GM19455 (cell line): Measurements from ENCODE around the gene GDF7.

Source experiments
- ATAC-seq: cut with Tn5 transposase; IDR thresholded peaks from one replicate; pipeline ENCODE4 v1.9.1; 2021; ENCODE audit not compliant: unreplicated experiment

Gene GDF7

DNA sequence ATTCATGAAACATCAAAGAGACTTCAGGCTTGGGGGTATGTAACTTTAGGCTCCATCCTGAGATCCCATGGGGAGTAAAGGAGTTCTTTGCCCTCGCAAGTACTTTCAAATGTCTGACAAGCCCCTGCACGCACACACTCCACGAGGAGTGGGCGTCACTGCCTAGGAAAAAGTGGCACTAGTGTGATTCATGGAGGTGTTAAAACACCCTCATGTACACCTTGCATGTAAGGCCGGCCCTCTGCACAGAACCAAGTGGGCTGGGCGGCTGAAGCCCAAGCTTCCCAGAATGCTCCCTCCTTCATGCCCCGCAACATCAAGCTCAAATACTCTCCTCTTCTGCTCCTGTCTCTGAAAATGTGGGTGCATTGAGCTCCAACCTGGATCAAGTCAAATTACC is 23.9 kb upstream of the GDF7 start:
- ATAC-seq, result no peak

DNA sequence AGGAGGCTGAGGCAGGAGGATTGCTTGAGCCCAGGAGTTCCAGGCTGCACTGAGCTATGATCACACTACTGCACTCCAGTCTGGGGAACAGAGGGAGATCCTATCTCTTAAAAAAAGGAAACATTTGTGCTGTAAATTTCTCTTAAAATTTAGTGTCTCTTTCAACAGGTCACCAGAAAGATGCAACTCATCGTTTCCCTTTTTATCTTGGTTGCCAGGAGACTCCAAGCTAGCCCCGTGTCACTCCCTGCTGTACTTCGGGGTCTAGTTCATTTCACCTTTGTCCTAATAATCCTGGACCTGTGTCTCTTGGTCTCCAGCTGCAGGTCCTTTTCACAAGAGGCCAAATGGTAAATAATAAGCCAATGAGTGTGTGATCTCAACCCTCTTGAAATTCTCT is 23.1 kb upstream of the GDF7 start:
- ATAC-seq, result no peak

DNA sequence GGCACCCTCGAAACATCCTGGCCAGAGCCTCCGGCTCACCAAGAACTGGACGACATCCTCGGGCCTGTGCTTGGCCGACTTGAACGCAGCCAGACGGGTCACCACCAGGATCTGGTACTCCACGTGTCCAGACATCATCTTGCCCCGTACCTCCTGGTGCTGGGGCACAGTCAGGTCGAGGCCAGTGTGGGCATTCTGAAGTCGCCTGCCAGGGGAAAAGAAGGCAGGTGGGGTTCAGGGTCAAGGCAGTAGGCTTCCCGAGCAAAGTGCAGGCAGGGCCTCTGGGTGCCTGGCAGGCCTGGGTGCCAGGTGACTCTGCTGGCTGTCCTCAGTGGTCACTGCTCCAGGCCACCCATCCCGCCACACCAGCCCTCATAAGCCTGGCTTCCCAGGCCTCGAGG is 21.6 kb upstream of the GDF7 start:
- ATAC-seq, result no peak

DNA sequence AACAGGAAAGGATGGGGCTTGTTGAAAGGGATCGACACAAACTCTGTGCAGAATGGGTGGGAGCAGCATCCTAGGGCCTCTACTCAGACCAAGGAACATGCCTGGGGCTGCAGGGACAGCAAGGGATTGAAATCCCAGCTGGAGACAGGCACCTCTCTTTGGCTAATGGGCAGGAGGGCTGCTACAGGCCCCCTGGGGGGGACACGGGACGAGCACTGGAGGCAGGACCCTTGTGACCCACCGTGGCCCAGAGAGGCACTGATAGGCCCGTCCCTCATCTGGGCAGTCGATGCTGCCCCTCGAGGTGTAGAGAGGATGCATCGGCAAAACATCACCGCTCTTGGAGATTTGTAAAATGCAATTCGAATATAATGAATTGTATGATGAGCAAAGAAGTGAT is 21.2 kb upstream of the GDF7 start:
- no peak for ATAC-seq

DNA sequence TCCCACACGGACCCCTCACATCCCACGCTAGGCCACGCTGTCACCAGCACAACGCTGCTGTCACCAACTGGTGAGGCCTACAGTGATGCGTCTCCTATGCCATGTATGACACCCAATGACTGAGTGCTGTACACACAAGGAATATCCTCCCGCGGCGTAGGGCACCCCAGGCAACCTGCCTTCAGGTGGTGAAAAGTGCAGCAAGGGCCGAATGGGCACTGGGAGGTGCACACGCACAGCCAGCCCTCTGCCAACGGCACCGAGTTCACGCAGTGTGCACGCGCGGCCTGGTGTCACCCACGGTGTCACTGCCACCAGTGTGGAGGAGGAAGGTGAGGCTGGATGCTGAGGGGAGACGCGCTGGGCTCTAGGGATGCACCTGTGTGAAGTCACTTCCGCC is 20.5 kb upstream of the GDF7 start:
- no peak for ATAC-seq

DNA sequence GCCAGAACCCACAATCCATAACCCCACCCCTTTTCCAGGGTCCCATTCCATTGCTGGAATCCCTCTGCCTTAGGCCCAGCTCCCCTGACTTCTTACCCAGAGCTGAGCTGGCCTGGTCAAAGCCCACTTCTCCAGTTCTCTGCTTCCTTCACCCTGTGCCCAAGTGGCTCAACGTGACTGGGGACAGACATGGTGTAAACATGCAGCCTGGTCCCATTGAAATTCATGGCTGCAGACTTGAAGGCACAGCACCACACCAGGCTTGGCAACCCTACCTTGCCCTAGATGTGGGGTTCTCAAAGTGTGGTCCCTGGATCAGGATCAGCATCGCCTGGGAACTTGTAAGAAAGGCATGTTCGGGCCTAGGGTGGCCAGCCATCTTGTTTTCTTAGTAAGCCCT is 19.7 kb upstream of the GDF7 start:
- no peak for ATAC-seq

DNA sequence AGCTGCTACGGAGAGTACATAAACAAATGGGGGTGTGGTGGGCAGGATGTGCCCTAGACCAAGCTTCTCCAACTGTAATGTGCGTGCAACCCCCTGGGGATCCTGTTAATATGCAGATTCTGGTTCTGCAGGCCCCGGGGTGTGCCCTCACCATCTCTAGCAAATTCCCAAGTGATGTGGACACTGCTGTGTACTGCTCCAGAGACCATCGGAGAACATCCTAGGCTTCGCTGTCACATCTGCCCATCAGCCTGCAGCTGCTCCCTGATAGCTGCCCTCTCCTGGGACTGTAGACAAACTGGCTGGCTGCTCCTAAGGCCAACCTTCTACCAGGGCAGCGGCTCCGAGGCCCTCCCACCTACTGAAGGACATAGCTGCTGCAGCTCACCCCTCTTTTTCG is 19.2 kb upstream of the GDF7 start:
- ATAC-seq, result no peak

DNA sequence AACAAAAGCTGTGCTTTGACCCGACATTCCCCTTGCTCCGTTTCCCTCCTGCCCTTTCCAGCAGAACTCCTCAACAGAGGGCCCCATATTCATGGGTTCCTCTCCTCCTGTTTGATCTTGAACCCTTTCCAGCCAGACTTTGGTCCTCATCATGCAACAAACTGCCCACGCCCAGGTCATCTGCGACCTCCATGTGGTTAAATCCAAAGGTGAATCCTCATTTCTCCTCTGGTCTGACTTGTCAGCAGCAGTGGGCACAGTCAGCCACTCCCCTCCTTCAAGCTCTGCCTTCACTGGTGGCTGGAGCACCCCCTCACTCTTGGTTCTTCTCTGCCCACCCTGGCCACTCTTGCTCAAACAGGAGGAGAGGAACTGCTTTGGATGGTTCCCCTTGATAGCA is 18.7 kb upstream of the GDF7 start:
- no peak for ATAC-seq

DNA sequence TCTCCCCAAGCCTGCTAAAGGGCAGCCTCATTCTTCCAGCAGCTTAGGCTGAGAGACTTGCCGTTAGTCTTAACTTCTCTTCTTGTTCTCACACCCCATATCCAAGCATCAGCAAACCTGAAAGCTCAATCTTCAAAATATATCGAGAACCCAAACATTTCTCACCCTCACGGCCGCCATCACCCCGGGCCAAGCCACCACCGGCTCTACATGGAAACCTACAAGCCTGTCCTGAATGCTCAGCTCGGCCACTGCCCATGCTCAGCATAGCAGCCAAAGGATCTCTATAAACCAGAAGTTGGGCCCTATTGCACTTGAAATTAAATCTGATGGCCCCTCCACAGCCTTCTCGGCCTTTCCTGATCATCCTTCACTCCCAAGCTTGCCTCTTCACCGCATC is 18.1 kb upstream of the GDF7 start:
- no peak for ATAC-seq

DNA sequence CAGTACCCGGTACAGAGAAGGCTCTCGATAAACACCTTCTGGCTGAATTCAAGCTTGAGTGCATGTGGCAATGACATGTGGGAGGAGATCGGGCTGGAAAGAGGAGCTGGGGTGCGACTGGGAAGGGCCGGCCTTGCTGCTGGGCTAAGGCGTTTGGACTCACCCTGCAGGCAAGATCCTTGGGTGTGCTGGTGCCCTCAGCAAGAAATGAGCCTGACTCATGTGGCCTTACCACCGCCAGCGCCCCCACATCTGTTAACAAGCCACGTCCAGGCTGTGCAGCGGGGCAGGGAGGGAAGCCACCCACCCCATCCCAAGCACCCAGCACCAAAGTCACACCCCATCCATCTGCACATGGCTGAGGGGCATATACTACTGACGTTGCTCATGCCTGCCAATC is 17.4 kb upstream of the GDF7 start:
- no peak for ATAC-seq

DNA sequence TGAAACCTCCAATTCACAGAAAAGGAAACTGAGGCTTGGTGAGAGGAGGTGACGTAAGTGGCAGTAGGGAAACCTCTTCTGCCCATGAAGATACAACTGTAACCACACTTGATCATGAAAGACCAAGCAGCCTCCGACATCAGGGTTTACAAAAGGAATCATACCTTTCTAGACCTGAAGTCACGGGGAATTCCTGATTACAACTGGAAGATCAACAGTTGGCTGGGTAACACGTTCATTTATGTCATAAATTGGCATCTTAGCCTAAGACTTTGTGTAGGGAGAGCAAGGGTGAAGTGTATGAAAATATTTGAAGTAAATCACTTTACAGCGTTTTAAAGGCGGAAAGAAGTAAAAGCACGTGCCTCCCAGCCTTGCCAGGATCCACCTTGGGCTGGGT is 17.0 kb upstream of the GDF7 start:
- ATAC-seq, result no peak

DNA sequence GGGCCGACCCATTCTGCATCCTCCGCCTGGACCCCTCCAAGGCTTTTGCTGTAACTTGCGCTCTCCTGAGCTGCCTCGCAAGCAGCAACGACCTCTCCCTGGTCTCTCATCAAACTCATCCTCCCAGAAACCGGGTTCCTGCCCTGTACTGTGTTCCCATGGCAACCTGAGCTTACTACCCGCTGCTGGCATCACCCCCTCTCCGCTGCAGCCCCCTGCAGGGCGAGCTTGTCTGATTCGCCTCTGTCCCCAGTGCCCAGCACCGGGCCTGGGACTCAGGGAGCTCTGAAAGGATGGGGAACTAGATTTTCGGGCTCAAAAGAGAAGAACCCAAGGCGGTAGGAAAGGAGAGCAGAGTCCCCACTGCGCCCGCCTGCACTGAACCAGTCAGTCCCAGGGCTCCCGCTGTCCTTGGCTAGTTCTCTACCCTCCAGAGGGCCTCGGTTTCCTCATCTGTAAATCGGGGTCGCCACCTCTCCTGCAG is 16.5 kb upstream of the GDF7 start:
- peak; percentile 25 for ATAC-seq

DNA sequence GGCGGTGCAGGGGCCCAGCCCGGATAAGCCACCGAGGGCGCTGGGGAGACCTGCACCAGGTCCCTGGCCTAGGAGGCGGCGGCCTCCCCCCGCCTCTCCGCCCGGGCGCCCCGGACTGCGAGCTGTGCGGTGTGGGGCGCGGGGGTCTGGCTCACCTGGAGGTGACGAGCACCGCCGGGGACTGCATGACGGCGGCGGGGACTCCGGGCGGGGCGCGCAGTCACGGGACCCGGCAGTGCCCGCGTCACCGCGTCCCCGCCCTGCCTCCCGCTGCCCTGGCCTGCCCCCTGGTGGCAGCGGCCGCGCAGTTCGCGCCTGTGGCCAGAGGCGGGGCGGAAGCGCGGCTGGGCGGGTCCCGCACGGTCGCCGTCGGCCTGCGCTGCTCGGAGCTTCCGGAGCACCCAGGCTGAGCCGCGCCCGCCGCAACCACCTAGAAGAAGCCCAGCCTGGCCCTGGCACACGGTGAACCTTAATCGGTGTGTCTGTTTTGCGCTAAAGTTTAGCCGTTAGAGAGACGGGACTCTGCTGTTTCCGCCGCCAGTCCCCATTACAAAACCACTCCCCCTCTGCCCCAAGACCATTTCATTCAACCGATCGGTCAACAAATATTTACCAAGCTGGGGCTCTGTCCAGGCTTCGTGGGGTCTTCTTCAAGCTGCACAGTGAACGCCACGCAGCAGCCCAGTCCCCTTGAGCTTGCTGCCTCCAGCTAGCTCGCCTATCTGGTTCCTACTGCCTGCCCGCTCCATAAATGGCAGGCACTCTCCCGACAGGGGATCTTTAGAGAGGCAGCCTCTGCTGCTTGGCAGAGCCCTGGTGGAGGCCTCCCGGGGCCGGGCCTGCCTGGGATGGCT is 15.8 kb upstream of the GDF7 start, which contains the start of gene HS1BP3:
TSS of gene HS1BP3 (minus strand) at position 222 of the 854 bp plus-strand sequence. CDS start at position 187, 35 bp downstream.
- peak; percentile 96 for ATAC-seq

DNA sequence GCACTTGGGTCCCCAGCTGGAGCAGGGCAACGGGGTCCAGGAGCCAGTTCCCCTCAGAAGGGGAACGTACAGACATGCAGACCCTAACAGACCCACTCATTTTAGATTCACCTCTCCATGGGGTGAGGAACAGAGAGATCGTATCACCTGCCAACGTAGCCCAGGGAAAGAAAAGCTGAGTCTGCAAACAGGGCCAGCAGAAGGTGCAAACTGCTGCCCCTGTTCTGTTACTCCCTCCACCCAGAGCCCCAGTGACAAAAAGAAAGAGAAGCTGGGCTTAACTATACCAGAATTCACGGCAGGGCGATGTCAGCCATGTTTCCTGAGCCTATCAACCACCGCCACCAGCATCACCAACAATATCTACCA is 15.2 kb upstream of the GDF7 start:
- ATAC-seq, result no peak

DNA sequence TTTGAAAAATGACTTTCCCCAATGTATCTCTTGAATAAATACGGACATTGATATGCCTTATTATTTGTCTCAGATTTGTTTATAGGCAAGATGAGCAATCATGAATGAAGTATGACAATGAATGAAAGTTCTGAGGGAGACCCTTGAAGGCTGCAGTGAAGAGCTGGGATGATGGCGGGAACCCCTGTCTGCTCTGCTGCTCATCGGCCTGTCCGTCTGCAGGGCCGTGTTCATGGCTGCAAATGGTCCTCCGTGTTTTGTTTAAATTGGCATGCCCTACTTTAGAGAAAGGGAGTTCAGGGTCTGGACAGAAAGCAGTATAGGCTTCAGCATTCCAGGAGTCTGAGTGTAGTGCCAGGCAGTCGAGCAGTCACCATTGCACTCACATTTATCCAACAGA is 14.8 kb upstream of the GDF7 start:
- no peak for ATAC-seq

DNA sequence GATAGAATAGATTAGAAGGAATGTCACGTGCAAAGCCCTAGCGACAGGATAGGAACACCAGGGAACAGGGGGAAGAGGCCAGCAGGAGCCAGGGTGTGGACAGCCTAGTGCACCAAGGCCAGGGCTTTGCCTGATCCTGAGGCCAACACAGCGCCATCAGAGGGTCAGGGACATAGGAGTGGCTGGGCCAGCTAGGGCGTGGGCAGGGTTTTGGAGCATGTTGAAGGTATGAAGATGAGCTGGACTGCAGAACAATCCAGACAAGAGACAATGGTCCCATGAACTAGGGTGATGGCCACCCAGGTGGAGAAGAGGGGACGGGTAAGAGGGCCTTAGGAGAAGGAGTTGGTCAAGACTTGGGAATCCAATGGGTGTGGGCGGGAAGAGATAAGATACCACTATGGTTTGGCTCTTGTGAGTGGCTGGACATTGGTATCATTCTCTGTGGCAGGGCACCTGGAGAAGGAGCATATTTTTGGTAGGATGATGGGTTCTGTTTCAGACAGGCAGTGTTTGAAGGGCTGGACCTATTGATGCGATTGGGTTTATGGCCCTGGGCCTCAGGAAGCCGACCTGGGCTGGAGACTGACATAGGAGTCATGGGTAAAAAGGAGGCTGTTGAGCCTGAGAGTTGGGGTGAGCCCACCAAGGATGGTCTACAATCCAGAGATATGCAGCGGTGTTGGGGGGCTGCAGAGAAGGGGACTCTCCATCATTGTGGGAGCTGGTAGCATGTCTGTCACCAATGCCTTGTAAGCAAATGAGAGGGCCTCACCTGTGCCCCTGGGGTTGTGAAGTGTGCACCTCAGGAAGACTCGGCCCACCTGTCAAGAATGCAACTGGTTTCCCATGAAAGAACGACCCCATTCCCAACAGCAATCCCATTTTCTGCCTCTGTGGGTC is 14.0 kb upstream of the GDF7 start:
- no peak for ATAC-seq

DNA sequence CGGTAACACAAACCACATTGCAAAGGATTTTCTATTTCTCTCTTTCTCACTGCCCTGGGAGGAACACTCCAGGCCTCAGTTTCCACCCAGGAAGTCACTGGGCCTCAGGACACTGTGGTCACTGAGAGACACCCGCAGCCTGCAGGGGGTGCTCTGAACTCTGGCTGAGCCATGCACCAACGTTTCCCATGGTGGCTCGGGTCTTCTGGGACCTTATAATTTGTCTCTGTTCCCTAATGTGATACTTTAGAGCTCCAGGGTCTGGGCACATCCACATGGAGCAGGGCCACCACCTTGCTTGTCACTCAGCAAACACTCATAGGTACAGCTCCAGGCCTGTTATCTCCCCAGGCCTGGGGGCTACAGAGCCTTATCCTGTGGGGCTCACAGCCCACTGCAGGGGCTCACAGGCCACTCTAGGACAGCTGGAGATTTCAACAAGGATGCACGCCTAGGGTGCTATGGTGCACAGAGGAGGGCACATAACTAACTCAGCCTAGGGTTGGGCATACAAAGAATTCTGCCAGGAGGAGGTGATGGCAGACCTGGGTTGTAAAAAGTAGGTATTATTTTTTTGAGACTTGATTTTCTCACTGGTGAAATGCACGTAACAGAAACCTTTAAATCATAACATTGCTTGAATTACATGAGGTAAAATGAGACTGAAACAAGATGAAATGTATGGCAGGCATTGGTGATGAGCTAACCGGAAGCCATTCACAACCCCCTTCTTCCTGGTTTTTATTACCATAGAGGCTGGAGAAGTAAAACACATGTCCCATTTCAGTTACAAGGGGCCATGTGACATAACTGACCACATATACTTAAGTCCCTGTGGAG is 13.0 kb upstream of the GDF7 start:
- no peak for ATAC-seq

DNA sequence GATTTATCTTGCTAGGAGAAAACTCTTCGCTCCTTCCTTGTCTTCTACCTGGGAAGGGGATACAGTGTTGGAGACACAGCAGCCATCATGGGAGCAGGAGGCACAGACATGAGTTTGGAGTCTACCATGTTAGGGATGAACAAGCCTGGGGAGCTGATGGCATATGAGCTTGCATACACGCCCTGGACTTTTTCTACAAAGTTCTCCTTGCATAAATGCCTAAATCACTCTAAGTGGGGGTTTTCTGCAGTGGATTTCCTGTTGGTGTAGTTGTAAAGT is 12.5 kb upstream of the GDF7 start:
- ATAC-seq, result no peak

DNA sequence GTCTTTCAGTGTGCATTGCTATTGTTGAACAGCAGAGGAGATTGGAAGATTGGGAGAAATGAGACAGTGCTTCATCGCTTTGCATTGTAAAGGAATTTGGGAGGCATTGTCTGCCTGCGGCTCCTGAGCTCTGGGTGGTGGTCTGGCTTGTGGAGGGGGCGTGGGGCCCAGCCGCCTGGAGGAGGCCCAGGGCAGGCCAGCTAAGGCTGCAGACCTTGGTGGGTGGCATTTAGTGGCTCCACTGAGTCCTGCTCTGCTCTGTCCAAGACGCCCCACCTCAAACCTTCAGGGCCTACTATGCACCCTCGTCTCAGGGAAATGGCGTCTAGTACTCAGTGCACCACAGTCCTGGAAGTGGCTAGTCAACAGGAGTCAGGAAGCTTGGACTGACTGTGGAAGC is 10.4 kb upstream of the GDF7 start:
- ATAC-seq, result no peak

DNA sequence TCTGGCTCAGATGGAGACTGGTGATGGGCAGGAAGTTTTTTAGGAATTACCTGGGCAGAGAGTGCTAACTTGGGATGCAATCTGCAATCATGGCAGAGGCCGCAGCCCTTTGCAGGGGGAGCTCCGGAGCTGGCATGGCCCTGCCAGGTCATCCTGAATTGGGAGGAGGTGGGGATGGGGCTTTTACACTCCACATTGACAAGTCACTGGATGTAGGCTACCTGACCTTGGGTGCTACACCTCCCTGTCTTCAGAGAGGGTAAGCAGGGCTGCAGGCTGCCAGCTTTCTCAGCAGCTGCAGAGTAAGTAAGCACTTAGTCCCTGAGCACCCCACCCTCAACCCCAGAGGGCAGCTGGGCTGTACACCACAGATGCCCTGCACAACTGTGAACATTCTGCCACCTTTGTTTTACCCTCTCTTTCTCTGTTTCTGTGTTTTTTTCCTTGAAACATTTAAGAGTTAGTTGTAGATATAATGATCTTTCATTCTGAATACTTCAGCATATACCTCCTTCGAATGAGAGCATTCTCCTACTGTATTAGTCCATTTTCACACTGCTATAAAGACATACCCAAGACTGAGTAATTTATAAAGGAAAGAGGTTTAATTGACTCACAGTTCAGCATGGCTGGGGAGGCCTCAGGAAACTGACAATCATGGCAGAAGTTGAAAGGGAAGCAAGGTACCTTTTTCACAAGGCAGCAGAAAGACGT is 9.3 kb upstream of the GDF7 start:
- no peak for ATAC-seq
